Thoracic aorta endothelial cell (primary cell): Measurements from ENCODE around the gene FOXM1. TPM values are rescaled to one million over a fixed set of nuclear protein-coding genes. Genes with fewer than 3 reads are reported as not detected.

ENCODE experiments used
- total RNA-seq: library from RNA; depleted of rRNA; stranded (reverse); fragments of >200 nt; gene quantifications from 2 replicates; pipeline ENCODE4 v1.2.3, GENCODE V29; 2012

Gene FOXM1, protein sequence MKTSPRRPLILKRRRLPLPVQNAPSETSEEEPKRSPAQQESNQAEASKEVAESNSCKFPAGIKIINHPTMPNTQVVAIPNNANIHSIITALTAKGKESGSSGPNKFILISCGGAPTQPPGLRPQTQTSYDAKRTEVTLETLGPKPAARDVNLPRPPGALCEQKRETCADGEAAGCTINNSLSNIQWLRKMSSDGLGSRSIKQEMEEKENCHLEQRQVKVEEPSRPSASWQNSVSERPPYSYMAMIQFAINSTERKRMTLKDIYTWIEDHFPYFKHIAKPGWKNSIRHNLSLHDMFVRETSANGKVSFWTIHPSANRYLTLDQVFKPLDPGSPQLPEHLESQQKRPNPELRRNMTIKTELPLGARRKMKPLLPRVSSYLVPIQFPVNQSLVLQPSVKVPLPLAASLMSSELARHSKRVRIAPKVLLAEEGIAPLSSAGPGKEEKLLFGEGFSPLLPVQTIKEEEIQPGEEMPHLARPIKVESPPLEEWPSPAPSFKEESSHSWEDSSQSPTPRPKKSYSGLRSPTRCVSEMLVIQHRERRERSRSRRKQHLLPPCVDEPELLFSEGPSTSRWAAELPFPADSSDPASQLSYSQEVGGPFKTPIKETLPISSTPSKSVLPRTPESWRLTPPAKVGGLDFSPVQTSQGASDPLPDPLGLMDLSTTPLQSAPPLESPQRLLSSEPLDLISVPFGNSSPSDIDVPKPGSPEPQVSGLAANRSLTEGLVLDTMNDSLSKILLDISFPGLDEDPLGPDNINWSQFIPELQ
- total RNA-seq, result 29.7 and 54.6 TPM in 2 replicates

DNA sequence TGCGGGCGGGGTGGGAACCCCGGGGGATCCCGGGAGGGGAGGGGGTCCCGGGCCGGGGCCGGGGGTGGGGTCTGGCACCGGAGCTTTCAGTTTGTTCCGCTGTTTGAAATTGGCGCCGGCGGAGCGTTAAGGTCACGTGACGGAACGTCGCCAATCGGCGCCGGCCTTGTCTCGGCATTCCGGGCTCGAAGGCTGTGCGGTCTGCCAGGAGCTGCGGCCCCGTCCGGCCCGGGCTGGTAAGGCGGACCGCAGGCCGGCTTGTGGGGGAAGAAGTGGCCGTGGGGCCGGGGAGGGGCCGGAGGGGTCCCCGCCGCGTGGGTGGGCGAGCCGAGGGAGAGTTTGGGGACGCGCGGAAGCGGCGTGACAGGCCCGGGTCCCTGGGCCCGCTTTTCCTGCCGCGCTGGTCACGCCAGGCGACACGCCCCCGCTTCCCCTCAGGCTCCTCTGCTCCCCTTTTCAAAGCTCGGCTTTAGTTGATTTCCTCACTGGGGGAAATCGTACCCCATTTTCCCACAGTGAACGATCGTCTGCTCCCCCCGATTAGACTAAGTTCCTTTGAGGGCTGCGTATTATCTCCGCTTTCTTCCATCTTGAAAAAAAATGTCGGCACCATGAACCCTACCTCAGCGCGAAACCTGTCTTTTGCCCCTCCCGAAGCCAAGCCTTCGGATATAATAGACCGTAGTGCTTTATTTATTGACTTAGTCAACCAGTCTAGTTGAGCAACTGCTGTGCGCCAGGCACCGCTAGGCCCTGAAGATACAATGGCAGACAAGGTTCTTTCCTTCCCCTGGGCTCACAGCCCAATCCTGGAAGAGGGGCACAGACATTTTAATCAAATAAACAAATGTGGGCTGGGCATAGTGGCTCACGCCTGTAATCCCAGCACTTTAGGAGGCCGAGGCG is at the start of gene FOXM1, which contains the start of gene RHNO1:
FOXM1 (minus strand) TSS at position 128 of the 906 bp plus-strand sequence. CDS start 2,696 bp downstream, outside the sequence.
RHNO1 (plus strand) TSS at position 177 of the 906 bp plus-strand sequence. CDS start 8,144 bp downstream, outside the sequence.

DNA sequence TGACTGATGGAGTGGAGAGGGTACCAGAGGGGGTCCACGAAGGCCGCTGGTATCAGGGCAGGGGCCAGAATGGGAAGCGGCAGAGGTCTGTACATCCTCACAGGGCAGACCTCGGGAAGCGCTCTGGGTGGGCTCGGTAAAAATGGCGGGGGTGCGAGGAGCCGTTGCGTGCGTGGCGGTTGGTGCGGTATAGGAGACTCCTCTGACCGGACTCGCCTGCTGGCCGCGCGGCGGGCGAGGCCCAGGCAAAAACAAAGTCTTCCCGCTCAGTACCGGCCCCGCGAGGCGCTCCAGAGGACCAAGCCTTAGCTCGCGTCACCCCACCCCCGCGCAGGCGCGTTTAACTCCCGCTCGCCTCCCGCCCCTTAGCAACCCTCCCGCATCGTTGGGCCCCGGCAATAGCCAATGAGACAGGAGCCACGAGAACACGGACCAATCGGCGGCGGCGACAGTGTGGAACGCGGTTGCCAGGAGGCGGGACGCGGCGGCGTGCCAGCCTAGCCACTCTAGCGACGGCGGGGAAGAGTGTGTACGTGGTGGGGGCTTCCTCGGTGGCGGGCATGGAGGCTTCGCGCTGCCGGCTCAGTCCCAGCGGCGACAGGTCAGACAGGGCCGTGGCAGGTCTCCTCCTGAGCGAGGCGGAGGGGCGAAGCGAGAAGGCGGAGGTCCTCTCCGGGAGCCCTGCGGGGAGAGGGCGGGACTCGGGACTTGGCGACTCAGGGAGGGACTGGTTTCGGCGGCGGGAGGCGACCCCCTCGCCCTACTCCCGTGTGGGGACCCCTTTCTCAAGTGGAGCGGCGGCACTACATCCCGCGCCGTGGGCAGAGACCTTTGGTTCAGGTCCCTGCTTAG is 13.6 kb upstream of the FOXM1 start, which contains the start of gene TULP3:
TULP3 (plus strand) TSS at position 504 of the 852 bp plus-strand sequence; CDS start at position 561, 57 bp downstream.

DNA sequence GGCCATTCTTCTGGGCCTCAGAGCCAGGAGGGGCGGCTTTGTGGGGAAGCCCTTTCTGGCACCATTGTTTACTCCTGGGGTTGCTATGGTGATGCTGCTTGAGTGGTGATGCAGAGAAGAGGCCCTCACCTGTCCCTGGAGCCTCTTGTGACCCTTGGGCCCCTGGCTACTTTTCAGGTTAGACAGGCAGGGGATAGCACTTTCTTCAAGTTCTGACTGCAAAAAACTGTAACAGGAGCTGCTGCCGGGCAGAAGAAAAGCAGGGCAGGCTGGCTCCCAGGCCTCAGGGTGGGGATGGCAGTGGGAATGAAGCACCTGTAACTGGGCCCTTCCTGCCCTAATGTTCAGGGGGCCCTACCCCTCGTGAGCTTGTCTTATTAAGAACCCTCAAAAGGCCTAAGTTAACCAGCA is 19.9 kb downstream of the FOXM1 start, which contains the start of gene TEX52:
TEX52 (minus strand) TSS at position 19 of the 411 bp plus-strand sequence; CDS start at position 6, 13 bp downstream.

DNA sequence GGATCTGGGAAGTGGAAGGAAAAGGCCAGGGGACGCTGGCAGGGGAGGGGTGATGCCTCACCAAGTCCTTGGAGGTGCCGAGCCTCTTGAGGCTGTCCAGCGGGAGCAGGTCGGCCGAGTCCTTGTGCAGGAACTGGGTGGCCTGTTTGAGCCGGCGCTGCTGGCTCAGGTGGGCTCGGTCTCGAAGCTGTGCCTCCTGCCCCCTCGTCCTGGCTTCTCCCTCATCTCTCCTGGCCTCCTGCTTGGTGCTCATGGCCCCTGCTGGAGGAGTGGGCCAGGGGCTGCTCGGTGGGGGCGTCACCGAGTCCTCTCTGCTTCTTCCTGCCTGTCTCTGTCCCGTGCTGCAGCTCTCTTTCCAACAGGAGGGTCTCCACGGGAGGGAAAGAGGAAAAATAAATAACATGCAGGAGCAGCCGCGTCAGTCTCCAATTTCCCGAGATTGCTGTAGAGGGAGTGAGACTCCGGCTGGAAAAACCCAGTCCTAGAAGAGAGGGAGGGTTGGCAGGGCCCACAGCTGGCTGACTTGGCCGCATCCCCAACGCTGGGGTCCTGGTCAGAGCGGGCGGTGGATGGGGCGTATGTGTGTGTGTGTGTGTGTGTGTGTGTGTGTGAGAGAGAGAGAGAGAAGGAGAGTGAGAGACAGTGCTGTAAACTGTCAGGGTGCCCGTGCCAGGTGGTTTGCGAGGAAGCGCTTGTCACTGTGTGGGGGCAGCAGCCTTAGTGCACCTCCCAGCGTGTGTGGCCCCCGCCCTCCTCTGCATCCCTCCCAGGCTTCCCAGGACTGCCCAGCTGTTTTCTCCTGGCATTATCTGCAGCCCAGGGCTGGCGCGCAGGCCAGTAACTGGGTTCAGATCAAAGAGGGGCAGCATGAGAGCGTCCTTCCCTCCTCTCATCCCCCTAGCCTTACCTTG is 42.1 kb downstream of the FOXM1 start, which contains the start of gene NRIP2:
NRIP2 (minus strand) TSS at position 455 of the 911 bp plus-strand sequence; CDS start at position 403, 52 bp downstream.

DNA sequence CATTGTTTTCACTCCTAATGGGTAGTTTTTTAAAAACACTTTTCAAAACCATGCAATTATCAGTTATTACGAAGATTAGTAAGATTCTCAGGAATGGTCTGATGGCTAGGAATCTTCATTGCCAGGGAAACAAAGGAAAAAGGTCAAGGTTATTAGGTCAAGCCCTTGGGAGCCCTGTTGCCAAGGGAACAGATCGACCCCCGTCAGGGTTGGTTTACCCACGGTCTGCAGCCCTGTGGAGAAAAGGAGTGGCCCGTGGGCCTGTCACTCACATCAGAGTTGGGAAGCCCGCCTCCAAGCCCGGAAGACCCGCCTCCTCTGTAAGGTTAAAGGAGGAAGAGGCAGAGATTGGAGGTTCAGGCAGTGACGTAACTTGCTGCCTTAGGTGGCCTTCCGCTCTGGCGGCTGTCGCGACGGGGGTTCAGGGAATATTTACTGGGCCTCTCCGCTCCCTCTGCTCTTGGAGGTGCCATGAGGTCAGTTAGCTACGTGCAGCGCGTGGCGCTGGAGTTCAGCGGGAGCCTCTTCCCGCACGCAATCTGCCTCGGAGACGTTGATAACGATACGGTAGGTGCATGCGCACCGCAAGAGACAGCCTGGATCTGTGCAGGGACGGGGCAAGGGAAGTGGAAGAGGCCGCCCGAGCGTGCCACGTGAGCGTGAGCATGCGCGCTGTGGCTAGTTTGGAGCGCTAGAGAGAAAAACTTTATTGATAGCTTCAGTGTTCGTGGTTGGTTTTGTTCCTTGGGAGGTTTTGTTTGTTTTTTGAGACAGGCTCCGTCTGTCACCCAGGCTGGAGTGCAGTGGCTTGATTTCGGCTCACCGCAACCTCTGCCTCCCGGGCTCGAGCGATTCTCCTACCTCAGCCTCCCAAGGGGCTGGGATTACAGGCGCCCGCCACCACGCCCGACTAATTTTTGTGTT is 64.4 kb downstream of the FOXM1 start, which contains the start of gene ITFG2:
ITFG2 (plus strand) TSS at position 379 of the 924 bp plus-strand sequence; CDS start at position 472, 93 bp downstream.

Other genes starting within 250 kb of the FOXM1 start
- 63.4 and 73.2 TPM in 2 replicates for gene FKBP4, start 82.2 kb downstream of the FOXM1 start, total RNA-seq
- gene ITFG2, start 64.5 kb downstream of the FOXM1 start, total RNA-seq, result 18.7 and 21.4 TPM in 2 replicates
- not detected in 2 replicates for gene NRIP2, start 42.1 kb downstream of the FOXM1 start, total RNA-seq
- gene TEX52, start 20.1 kb downstream of the FOXM1 start, total RNA-seq, result not detected in 2 replicates
- gene RHNO1, start within 50 bp of the FOXM1 start, total RNA-seq, result 26.1 and 34.5 TPM in 2 replicates
- 27.3 and 30.5 TPM in 2 replicates for gene TULP3, start 13.7 kb upstream of the FOXM1 start, total RNA-seq
- 37.6 and 51.3 TPM in 2 replicates for gene TEAD4, start 82.2 kb upstream of the FOXM1 start, total RNA-seq
- 41.6 and 46.1 TPM in 2 replicates for gene TSPAN9, start 200.2 kb upstream of the FOXM1 start, total RNA-seq